Adipocyte (in vitro differentiated cells): ENCODE data around the gene GATAD2B.

Source experiments
- DNase-seq: peaks from one replicate; pipeline ENCODE4 v3.0.0-alpha.2; 2015; ENCODE audit warnings: low read depth
- H3K27me3 ChIP-seq: replicated peaks from 2 replicates; pipeline ENCODE4 v1.7.0; 2013; ENCODE audit warnings: mild to moderate bottlenecking, low read length, moderate library complexity; ENCODE audit not compliant: control insufficient read depth, insufficient read depth
- H3K36me3 ChIP-seq: 2 replicates; pipeline ENCODE4 v1.7.0; 2013; ENCODE audit warnings: low read length, mild to moderate bottlenecking, moderate library complexity; ENCODE audit not compliant: control insufficient read depth, insufficient read depth, severe bottlenecking
- H3K4me1 ChIP-seq: 2 replicates; pipeline ENCODE4 v1.7.0; 2013; ENCODE audit warnings: mild to moderate bottlenecking, low read length, moderate library complexity; ENCODE audit not compliant: control insufficient read depth, insufficient read depth
- H3K4me3 ChIP-seq: 2 replicates; pipeline ENCODE4 v1.7.0; 2013; ENCODE audit warnings: mild to moderate bottlenecking, low read length, moderate library complexity
- H3K9ac ChIP-seq: 2 replicates; pipeline ENCODE4 v1.7.0; 2013; ENCODE audit warnings: mild to moderate bottlenecking, low read length, moderate library complexity
- H3K9me3 ChIP-seq: 2 replicates; pipeline ENCODE4 v1.7.0; 2013; ENCODE audit warnings: mild to moderate bottlenecking, low read length, moderate library complexity; ENCODE audit not compliant: control insufficient read depth

Gene GATAD2B

DNA sequence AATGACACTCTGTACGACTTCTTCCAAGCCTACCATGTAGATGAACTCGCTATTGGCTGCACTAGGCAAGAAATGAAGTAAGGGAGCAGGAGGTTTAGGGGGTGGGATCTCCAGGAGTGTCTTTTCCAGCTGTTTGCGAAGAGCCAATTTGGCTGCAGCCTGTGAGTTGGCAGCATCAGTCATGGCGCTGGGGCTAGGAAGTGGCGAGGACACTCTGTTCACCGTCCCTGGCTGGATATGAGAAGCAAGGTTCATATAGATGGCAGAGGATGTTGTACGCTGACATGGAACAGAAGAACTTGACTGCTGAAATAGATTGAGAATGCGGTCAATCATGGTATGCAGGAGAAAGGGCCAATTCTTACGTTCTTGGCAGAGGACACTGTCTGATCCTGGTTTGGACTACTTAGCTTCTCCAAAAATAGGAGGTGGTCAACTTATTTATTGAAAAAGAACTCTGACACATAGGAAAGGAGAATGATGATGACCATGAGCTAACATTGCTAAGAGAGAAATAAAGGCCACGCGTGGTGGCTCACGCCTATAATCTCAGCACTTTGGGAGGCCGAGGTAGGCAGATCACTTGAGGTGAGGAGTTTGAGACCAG is 106.4 kb downstream of the GATAD2B start:
- peaks cover 72% of the 10 kb centered on the region for H3K36me3 ChIP-seq
- H3K9me3 ChIP-seq, result no peaks in the 10 kb centered on the region
- no peak overlapping the region for H3K9ac ChIP-seq
- H3K27me3 ChIP-seq, result no peaks in the 10 kb centered on the region
- H3K4me1 ChIP-seq, result peaks cover 5% of the 10 kb centered on the region
- H3K4me3 ChIP-seq, result no peak overlapping the region
- no peak for DNase-seq

DNA sequence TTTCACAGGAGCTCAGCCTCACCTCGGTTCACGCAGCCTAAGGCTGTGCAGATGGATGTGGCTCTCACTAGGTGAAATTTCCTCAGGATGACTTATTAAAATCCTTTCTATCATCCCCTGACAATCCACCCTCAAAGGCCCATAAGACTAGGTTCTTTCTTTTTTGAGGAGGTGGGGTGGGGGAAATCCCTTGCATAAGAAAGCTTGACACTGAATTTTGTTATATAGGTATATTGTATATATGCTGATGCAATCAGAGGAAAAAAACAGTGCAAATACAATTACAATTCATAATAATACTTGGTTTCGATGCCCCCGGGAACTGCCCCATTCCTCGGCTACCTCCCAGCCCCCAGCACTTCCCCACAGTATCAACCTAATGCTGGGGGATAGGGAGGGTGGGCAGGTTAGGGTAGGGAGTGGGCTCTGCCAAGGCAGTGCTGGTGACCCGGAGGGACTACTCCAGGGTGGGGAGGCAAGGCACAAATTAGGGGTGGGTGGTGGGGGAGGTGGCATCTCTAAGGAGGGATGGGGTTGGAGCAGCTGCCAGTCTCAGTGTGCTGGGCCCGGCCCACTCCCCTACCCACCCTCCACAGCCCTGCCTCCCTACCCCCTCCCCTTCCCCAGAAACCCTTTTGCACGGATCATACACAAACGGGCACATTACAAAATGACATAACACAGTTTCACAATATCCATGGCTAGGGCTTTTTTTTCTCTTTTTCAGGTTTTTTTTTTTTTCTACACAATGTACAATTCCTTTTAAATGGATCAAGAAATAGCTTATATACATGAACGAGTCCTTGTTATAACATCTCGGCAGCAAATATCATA is 116.7 kb downstream of the GATAD2B start:
- no peak overlapping the region for H3K4me3 ChIP-seq
- H3K36me3 ChIP-seq, result peaks cover 40% of the 10 kb centered on the region
- DNase-seq, result peak; percentile 65
- peaks cover 20% of the 10 kb centered on the region for H3K4me1 ChIP-seq
- no peaks in the 10 kb centered on the region for H3K9me3 ChIP-seq
- peak overlapping the region; percentile 28 for H3K9ac ChIP-seq
- H3K27me3 ChIP-seq, result no peaks in the 10 kb centered on the region

GRCh38 chr1:153805042-153805745 is 117.6 kb downstream of the GATAD2B start:
- peak; percentile 81 for DNase-seq
- no peaks in the 10 kb centered on the region for H3K27me3 ChIP-seq
- peaks cover 20% of the 10 kb centered on the region for H3K4me1 ChIP-seq
- no peaks in the 10 kb centered on the region for H3K9me3 ChIP-seq
- H3K36me3 ChIP-seq, result peaks cover 32% of the 10 kb centered on the region
- no peak overlapping the region for H3K4me3 ChIP-seq
- peak overlapping the region; percentile 28 for H3K9ac ChIP-seq

GRCh38 chr1:153804112-153804511 is 118.7 kb downstream of the GATAD2B start:
- Histone ChIP-seq H3K27me3 (no peaks in the 10 kb centered on the region), H3K4me3 (no peak overlapping the region), H3K9me3 (no peaks in the 10 kb centered on the region), H3K4me1 (peaks cover 20% of the 10 kb centered on the region), H3K9ac (no peak overlapping the region), H3K36me3 (peaks cover 22% of the 10 kb centered on the region)
- DNase-seq, result no peak

- H3K36me3 ChIP-seq, result peaks cover 16% of the 10 kb centered on the region
- no peaks in the 10 kb centered on the region for H3K27me3 ChIP-seq
- no peaks in the 10 kb centered on the region for H3K9me3 ChIP-seq
- no peak for DNase-seq
- H3K9ac ChIP-seq, result no peak overlapping the region
- peaks cover 20% of the 10 kb centered on the region for H3K4me1 ChIP-seq
- H3K4me3 ChIP-seq, result no peak overlapping the region
Measured at GRCh38 chr1:153803470-153804056, 119.2 kb downstream of the GATAD2B start.

DNA sequence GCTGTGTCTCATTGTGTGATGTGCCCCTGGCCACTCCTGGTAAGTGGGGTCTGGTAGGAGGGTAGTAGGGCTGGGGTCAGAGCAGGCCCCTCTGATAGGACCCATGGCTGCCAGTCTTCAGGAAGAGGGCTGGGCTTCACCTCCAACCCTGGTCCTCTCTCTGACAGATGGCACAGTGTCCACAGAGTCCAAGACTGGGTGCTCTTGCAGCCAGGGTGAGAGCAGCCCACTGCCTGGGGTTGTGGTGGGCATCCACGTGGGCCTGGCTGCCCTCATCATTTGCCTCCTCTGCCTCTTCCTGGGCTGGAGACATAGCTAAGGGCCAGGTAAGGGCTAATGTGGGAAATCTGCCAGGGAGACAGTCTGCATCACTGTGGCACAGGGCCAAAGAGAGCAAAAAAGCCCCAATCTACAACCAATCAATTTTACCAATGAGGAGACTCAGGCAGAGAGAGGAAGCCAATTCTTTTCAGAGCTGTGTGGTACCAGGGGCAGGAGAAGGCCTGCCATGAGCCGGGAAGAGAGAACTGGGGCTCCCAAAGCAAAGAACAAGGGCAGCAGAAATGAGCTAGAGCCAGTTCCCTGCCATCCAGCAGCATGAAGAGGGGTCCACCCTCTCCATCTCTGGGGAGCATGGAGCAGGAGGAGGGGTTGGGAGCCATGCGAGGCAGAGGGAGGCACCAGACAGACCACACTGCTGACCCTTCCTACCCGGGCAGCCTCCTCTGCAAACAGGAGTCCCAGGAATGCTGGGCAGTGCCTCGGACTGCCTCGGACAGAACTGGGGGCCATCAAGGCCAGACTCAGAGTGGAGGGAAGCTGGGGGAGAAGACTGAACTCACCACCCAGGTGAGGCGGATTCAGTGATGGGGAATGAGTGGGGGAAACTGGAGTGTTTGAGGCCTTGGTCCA is 120.7 kb downstream of the GATAD2B start:
- H3K4me1 ChIP-seq, result peaks cover 19% of the 10 kb centered on the region
- H3K9me3 ChIP-seq, result no peaks in the 10 kb centered on the region
- no peak for DNase-seq
- no peak overlapping the region for H3K4me3 ChIP-seq
- H3K27me3 ChIP-seq, result no peaks in the 10 kb centered on the region
- H3K36me3 ChIP-seq, result peaks cover 3% of the 10 kb centered on the region
- H3K9ac ChIP-seq, result no peak overlapping the region

GRCh38 chr1:153801028-153801625 is 121.6 kb downstream of the GATAD2B start:
- Histone ChIP-seq H3K9ac (no peak overlapping the region), H3K4me1 (peaks cover 12% of the 10 kb centered on the region), H3K4me3 (no peak overlapping the region), H3K36me3 (no peaks in the 10 kb centered on the region), H3K9me3 (no peaks in the 10 kb centered on the region), H3K27me3 (no peaks in the 10 kb centered on the region)
- DNase-seq, result no peak

DNA sequence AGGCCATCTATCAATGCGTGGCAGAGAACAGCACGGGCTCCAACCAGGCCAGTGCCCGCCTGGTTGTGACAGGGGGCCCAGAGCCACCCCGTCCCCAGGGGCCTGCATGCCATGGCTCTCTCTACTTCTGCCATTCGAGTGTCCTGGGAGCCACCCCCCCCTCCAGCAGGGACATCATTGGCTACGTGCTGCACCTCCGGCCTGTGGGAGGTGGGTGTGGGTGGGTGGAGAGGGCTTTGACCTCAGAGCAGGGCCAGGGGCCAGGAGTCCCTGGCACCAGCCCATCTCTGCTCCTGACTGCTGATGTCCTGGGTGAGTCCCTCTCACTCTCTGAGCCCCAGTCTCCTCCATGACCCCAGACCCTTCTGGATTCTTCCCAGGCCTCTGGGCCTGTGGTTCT is 122.3 kb downstream of the GATAD2B start:
- no peak for DNase-seq
- Histone ChIP-seq H3K9ac (no peak overlapping the region), H3K9me3 (no peaks in the 10 kb centered on the region), H3K4me3 (no peak overlapping the region), H3K36me3 (no peaks in the 10 kb centered on the region), H3K4me1 (peaks cover 6% of the 10 kb centered on the region), H3K27me3 (no peaks in the 10 kb centered on the region)

DNA sequence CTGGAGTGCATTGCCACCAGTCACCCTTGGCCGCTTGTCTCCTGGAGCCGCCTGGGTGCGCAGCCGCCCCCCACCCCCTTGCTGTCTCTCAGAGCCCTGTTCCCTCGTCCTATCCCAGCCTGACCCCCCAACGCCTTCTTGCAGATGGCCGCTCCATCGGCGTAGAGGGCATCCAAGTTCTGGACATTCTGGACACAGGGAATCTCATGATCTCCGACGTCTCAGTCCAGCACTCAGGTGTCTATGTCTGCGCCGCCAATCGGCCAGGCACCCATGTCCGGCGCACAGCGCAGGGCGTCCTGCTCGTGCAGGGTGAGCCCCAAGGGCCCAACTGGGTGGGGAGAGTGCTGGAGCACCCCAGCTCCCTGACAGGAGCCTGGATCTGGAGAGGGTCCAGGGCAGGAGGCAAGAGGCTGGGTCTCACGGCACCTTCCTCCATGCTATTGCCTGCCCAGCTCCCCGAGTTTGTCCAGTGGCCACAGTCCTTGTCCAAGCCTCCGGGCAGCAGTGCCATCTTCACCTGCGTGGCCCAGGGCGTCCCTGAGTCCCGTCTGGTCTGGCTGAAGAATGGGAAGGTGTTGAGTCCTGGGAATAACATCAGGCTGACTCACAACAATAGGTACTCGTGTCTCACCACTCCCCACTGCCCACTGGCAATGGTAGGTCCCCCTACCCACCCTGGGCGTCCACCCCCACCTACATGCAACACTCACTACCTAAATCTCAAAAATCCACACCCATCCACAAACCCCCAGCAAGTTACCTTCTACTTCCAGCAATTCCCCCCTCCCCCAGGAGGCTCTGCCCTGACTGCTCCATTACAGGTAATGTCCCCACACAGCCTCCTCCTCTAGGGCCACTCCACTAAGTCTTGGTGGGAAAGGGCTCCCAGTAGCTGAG is 123.0 kb downstream of the GATAD2B start:
- Histone ChIP-seq H3K4me3 (no peak overlapping the region), H3K9ac (no peak overlapping the region), H3K36me3 (no peaks in the 10 kb centered on the region), H3K9me3 (no peaks in the 10 kb centered on the region), H3K27me3 (no peaks in the 10 kb centered on the region), H3K4me1 (no peaks in the 10 kb centered on the region)
- no peak for DNase-seq
